DND-41 (cell line): ENCODE results near the gene RAPGEF1.

Experiments
- ATAC-seq: fragments of 200-7000 bp; cut with Tn5 transposase; 3 replicates; pipeline ENCODE4 v1.9.1; 2021; ENCODE audit warnings: low read depth; ENCODE audit not compliant: insufficient read depth
- DNase-seq: peaks from one replicate; pipeline ENCODE4 v3.0.0-alpha.2; 2020
- H2AFZ ChIP-seq: 2 replicates; pipeline ENCODE4 v1.6.0; 2012; ENCODE audit warnings: low read depth, low read length
- H3K27ac ChIP-seq: 2 replicates; pipeline ENCODE4 v1.5.1; 2012; ENCODE audit warnings: low read length, inconsistent platforms
- H3K27me3 ChIP-seq: fragments of 200-600 bp; sonication (generic); 2 replicates; pipeline ENCODE4 v1.6.0; 2012; ENCODE audit warnings: low read length, mild to moderate bottlenecking, inconsistent platforms; ENCODE audit not compliant: insufficient read depth, poor library complexity
- H3K36me3 ChIP-seq: 2 replicates; pipeline ENCODE4 v1.5.1; 2012; ENCODE audit warnings: low read length, inconsistent platforms; ENCODE audit not compliant: insufficient read depth
- H3K4me1 ChIP-seq: 2 replicates; pipeline ENCODE4 v1.5.1; 2012; ENCODE audit warnings: mild to moderate bottlenecking, low read length; ENCODE audit not compliant: insufficient read depth
- H3K4me2 ChIP-seq: 2 replicates; pipeline ENCODE4 v1.6.0; 2012; ENCODE audit warnings: mild to moderate bottlenecking, moderate library complexity, low read length, inconsistent platforms; ENCODE audit not compliant: insufficient read depth
- H3K4me3 ChIP-seq, 2 experiments: fragments of 200-600 bp in 1 of 2; shearing (Covaris generic) in 1 of 2; 2 replicates each; pipeline ENCODE4 v1.5.1; 2012 to 2016; ENCODE audit warnings: inconsistent platforms in 2 of 2, low read length in 2 of 2, mild to moderate bottlenecking in 2 of 2, low read depth in 1 of 2, moderate library complexity in 1 of 2
- H3K79me2 ChIP-seq: 2 replicates; pipeline ENCODE4 v1.6.0; 2012; ENCODE audit warnings: low read length, inconsistent platforms; ENCODE audit not compliant: insufficient read depth
- H3K9ac ChIP-seq: 2 replicates; pipeline ENCODE4 v1.6.0; 2012; ENCODE audit warnings: low read depth, mild to moderate bottlenecking, inconsistent platforms, low read length, moderate library complexity
- H3K9me3 ChIP-seq: 2 replicates; pipeline ENCODE4 v1.5.1; 2012; ENCODE audit warnings: low read length, moderate library complexity, mild to moderate bottlenecking, inconsistent platforms; ENCODE audit not compliant: insufficient read depth, severe bottlenecking
- H4K20me1 ChIP-seq: 2 replicates; pipeline ENCODE4 v1.6.0; 2012; ENCODE audit warnings: low read length; ENCODE audit not compliant: insufficient read depth
- EZH2 ChIP-seq: IDR thresholded peaks from 3 replicates; pipeline ENCODE4 v1.6.1; 2012; ENCODE audit warnings: borderline replicate concordance, low read depth, mild to moderate bottlenecking, moderate library complexity, low read length, inconsistent platforms; ENCODE audit not compliant: severe bottlenecking
- TF ChIP-seq, protein P1 (sequence below): IDR thresholded peaks from 2 replicates; pipeline ENCODE4 v1.5.1; 2012; ENCODE audit warnings: borderline replicate concordance, low read length, moderate library complexity, mild to moderate bottlenecking; ENCODE audit not compliant: poor library complexity, severe bottlenecking; ENCODE audit errors: extremely low read depth

The RAPGEF1 gene

DNA sequence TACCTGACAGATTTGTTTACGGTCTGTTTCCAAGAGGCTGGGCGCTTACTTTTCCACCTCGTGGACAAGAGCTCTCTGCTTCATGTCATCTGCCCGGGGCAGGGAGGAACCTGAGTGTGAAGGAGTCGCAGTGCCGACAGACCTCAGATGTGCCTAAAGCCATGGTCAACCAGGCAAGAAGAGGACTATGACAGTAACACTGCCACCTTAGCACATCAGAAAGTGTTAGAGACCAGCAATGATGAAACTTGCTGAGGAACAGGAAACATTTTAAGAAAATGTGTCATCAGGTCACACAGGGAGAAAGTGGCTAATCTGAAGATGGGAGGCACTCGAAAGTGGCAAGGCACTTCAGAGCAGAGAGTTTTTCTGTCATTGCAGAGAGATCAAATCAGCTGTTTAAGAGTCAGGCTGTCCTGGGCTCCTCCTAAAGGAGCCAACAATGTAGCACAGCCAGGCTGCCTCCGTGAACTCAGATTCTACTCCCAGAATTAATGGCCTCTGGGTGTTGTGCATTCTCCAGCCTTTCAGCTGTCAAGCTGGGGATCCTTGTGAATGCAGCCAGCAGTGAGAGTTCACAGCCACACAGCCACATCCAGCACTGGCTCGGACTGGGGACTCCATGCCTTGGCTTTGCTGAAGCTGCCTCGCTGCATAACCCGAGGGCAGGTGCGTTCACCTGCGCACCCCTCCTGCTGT is 94.6 kb downstream of the RAPGEF1 start:
- Histone ChIP-seq H2AFZ (no peak overlapping the region), H3K36me3 (peaks cover 12% of the 10 kb centered on the region; the same call in 1 of the 2 replicates), H3K79me2 (no peaks in the 10 kb centered on the region), H3K9me3 (no peaks in the 10 kb centered on the region), H3K27me3 (no peaks in the 10 kb centered on the region), H3K9ac (no peak overlapping the region), H3K4me1 (no peaks in the 10 kb centered on the region), H4K20me1 (peaks cover 4% of the 10 kb centered on the region; the same call in 1 of the 2 replicates), H3K27ac (no peak overlapping the region), H3K4me2 (no peak overlapping the region), H3K4me3 (no peak overlapping the region)
- no peak for DNase-seq
- no peak for TF ChIP-seq EZH2
- TF ChIP-seq, protein P1, sequence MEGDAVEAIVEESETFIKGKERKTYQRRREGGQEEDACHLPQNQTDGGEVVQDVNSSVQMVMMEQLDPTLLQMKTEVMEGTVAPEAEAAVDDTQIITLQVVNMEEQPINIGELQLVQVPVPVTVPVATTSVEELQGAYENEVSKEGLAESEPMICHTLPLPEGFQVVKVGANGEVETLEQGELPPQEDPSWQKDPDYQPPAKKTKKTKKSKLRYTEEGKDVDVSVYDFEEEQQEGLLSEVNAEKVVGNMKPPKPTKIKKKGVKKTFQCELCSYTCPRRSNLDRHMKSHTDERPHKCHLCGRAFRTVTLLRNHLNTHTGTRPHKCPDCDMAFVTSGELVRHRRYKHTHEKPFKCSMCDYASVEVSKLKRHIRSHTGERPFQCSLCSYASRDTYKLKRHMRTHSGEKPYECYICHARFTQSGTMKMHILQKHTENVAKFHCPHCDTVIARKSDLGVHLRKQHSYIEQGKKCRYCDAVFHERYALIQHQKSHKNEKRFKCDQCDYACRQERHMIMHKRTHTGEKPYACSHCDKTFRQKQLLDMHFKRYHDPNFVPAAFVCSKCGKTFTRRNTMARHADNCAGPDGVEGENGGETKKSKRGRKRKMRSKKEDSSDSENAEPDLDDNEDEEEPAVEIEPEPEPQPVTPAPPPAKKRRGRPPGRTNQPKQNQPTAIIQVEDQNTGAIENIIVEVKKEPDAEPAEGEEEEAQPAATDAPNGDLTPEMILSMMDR: no peak
- no peak for ATAC-seq

DNA sequence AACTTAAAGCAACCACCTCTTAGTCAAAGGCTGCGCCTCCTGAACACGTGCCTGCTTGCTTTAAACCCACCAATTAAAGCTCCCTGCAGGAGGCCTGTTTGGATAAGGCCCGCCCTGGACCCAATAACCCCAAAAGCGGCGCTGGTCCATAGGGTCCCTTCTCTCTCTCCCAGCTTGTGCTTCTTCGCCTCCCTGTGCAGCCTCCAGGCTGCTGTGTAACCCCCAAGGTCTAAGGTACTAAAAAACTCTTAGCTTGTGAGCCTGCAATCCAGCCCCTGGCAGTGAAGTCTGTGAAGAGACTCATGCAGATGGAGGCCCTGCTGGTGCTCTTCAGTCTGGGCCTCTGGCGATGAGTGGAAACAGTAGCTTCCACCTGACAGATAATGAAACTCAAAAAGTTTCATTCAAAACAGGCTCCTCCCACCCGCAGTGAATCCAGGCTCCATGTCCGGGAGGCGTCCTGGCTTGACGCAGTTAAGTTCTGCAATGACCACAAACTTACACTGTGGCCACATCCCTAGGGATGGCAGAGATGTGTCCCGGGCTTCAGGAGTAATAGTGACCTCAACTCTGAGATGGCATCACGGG is 97.3 kb downstream of the RAPGEF1 start:
- no peaks in the 10 kb centered on the region for H3K79me2 ChIP-seq
- no peaks in the 10 kb centered on the region; the same call in 1 of the 2 replicates for H4K20me1 ChIP-seq
- no peak overlapping the region for H3K4me2 ChIP-seq
- ATAC-seq (no peak), DNase-seq (no peak)
- H3K9me3 ChIP-seq: no peaks in the 10 kb centered on the region
- no peak for TF ChIP-seq EZH2
- TF ChIP-seq, protein P1: no peak
- no peak overlapping the region for H3K4me3 ChIP-seq
- no peaks in the 10 kb centered on the region for H3K4me1 ChIP-seq
- H2AFZ ChIP-seq: no peak overlapping the region
- H3K36me3 ChIP-seq: peaks cover 27% of the 10 kb centered on the region; the same call in 1 of the 2 replicates
- no peak overlapping the region for H3K9ac ChIP-seq
- H3K27me3 ChIP-seq: no peaks in the 10 kb centered on the region
- H3K27ac ChIP-seq: no peak overlapping the region

DNA sequence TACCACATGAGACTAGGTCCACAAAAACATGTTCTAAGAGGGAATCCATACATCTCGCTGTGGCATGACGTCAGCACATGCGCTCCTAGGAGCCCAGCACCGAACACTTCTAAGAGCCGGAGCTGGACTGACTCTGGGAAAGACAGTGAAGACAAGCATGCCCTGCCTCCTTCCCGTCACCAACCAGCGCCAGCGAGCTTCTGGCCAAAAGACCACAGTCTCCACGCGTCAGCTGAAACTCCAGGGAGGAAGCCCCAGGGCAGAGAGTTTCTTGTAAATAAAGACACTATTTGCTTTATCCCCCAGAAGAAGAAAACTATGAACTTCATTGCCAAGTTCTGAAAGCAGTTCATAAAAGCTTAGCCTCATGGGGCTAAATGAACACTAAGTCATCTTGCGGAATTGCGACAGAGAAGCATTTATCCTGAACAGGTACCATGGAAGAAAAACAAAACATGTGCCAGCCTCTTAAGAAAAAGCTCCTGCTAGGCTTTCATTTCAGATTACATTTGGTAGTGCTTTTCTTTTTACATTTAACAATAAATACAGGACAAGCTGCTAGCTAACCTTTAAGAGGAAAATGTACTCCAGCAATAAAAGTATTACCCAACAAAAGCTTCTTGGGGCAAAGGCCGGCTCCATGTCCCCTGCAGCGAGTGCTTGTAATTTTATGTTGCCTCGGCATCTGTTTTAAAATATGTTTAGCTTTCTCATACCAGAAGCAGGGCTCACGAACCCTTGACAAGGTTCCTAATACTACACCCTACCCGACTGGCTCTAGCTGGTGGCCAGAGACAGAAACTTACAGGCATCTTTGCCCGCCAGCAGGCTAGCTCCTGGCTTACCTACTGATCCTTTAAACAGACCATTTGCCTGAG is 98.0 kb downstream of the RAPGEF1 start:
- Histone ChIP-seq H4K20me1 (no peaks in the 10 kb centered on the region; the same call in 1 of the 2 replicates), H3K9ac (no peak overlapping the region)

More for the DNA sequence above, 98.0 kb downstream of the RAPGEF1 start:
- DNase-seq (no peak), ATAC-seq (no peak)
- Histone ChIP-seq H3K36me3 (peaks cover 29% of the 10 kb centered on the region; the same call in 1 of the 2 replicates), H3K27ac (no peak overlapping the region), H3K4me1 (no peaks in the 10 kb centered on the region), H3K4me2 (no peak overlapping the region), H3K9me3 (no peaks in the 10 kb centered on the region), H3K4me3 (no peak overlapping the region), H3K27me3 (no peaks in the 10 kb centered on the region), H2AFZ (no peak overlapping the region), H3K79me2 (no peaks in the 10 kb centered on the region)
- TF ChIP-seq EZH2: no peak
